DOHH2 (cell line): ENCODE measurements around the gene SLC29A3.

Experiments used
- H3F3A ChIP-seq: fragments of 200-600 bp; sonication (generic), shearing (Covaris generic); 2 replicates; pipeline ENCODE4 v1.6.0; 2016; ENCODE audit warnings: antibody characterized with exemption, mild to moderate bottlenecking; ENCODE audit not compliant: control insufficient read depth, insufficient read depth
- H3K27ac ChIP-seq: fragments of 200-600 bp; sonication (generic); 2 replicates; pipeline ENCODE4 v1.5.1; 2014; ENCODE audit warnings: low read depth, mild to moderate bottlenecking, low read length, moderate library complexity
- H3K27me3 ChIP-seq: fragments of 200-600 bp; sonication (generic); 2 replicates; pipeline ENCODE4 v1.6.1; 2014; ENCODE audit warnings: mild to moderate bottlenecking, low read length, mixed read lengths; ENCODE audit not compliant: control insufficient read depth
- H3K36me3 ChIP-seq: fragments of 200-600 bp; sonication (generic); 2 replicates; pipeline ENCODE4 v1.6.1; 2014; ENCODE audit warnings: mild to moderate bottlenecking, low read length, moderate library complexity, mixed read lengths; ENCODE audit not compliant: control insufficient read depth
- H3K4me1 ChIP-seq: fragments of 200-600 bp; sonication (generic); 2 replicates; pipeline ENCODE4 v1.6.1; 2014; ENCODE audit warnings: mild to moderate bottlenecking, low read length, mixed read lengths; ENCODE audit not compliant: control insufficient read depth
- H3K4me2 ChIP-seq: fragments of 200-600 bp; sonication (generic); 2 replicates; pipeline ENCODE4 v1.6.0; 2014; ENCODE audit warnings: mild to moderate bottlenecking, low read length, moderate library complexity
- H3K4me3 ChIP-seq: fragments of 200-600 bp; sonication (generic); 2 replicates; pipeline ENCODE4 v1.5.1; 2014; ENCODE audit warnings: mild to moderate bottlenecking, low read length, mixed read lengths
- H3K79me2 ChIP-seq: fragments of 200-600 bp; sonication (generic); 2 replicates; pipeline ENCODE4 v1.6.1; 2014; ENCODE audit warnings: mild to moderate bottlenecking, low read length, mixed read lengths; ENCODE audit not compliant: control insufficient read depth
- H3K9me2 ChIP-seq: fragments of 200-600 bp; sonication (generic); replicated peaks from 2 replicates; pipeline ENCODE4 v1.6.1; 2014; ENCODE audit warnings: mild to moderate bottlenecking, low read length, mixed read lengths; ENCODE audit not compliant: control insufficient read depth
- H3K9me3 ChIP-seq: fragments of 200-600 bp; sonication (generic); 2 replicates; pipeline ENCODE4 v1.6.1; 2014; ENCODE audit warnings: antibody characterized with exemption, low read length, mixed read lengths; ENCODE audit not compliant: control insufficient read depth, insufficient read depth
- H4K20me1 ChIP-seq: fragments of 200-600 bp; sonication (generic); 2 replicates; pipeline ENCODE4 v1.6.0; 2014; ENCODE audit warnings: low read depth, mild to moderate bottlenecking, antibody characterized with exemption, low read length, moderate library complexity; ENCODE audit not compliant: control insufficient read depth, insufficient read depth
- EZH2phosphoT487 ChIP-seq: fragments of 200-600 bp; sonication (generic); IDR thresholded peaks from 2 replicates; pipeline ENCODE4 v1.6.1; 2017; ENCODE audit warnings: borderline replicate concordance, mild to moderate bottlenecking, antibody characterized with exemption, low read length, moderate library complexity, mixed read lengths
- TF ChIP-seq, protein P1 (sequence below): fragments of 200-600 bp; sonication (generic); IDR thresholded peaks from one replicate; pipeline ENCODE4 v1.5.1; 2014; ENCODE audit warnings: antibody characterized with exemption, mild to moderate bottlenecking, low read depth, low read length; ENCODE audit not compliant: poor library complexity, severe bottlenecking

Gene SLC29A3

DNA sequence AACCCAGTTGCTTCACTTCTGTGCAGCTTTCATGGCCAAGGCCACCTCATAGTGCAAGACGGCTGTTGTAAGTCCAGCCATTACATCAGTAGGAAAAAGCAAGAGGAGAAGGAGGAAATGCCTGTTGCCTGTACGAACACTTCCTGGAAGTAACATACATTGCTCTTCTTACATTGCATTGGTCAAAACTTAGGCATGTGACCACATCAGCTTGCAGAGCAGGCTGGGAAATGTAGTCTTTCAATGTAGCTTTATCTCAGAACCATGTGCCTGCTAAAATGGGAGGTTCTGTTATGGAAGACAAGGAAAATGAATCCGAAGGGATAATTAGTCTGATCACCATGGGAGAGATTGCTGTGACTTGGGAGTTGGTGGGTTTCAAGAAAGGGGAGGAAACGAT lies 4.3 kb downstream of the SLC29A3 start:
- Histone ChIP-seq H4K20me1 (no peaks in the 10 kb centered on the region), H3F3A (no peaks in the 10 kb centered on the region), H3K9me2 (no peaks in the 10 kb centered on the region), H3K79me2 (no peaks in the 10 kb centered on the region), H3K4me3 (peak overlapping the region; percentile 7; the same call in 1 of the 2 replicates), H3K27me3 (no peaks in the 10 kb centered on the region), H3K36me3 (peaks cover 14% of the 10 kb centered on the region), H3K9me3 (no peaks in the 10 kb centered on the region), H3K4me2 (peak overlapping the region; percentile 18), H3K4me1 (peaks cover 17% of the 10 kb centered on the region), H3K27ac (no peak overlapping the region)
- TF ChIP-seq, protein P1, sequence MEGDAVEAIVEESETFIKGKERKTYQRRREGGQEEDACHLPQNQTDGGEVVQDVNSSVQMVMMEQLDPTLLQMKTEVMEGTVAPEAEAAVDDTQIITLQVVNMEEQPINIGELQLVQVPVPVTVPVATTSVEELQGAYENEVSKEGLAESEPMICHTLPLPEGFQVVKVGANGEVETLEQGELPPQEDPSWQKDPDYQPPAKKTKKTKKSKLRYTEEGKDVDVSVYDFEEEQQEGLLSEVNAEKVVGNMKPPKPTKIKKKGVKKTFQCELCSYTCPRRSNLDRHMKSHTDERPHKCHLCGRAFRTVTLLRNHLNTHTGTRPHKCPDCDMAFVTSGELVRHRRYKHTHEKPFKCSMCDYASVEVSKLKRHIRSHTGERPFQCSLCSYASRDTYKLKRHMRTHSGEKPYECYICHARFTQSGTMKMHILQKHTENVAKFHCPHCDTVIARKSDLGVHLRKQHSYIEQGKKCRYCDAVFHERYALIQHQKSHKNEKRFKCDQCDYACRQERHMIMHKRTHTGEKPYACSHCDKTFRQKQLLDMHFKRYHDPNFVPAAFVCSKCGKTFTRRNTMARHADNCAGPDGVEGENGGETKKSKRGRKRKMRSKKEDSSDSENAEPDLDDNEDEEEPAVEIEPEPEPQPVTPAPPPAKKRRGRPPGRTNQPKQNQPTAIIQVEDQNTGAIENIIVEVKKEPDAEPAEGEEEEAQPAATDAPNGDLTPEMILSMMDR = no peak
- TF ChIP-seq EZH2phosphoT487 = no peak

DNA sequence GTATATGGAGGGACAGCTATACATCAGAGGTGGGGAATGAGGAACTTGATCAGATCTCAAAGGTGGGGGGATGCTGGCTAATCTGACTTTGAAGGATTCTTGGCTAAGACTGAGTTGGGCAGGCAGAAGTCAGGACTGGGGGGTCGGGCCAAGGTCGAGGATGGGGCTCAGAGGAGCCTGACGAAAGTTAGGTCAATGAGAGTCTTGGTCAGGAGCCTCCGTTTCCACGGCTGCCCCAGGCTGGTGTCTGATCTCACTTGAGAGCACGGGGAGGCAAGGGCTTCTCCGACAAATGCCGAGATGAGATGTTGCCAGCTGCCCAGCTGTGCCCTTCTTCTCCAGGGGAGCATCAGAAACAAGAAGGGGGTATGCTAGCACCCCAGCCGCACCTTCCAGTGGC lies 5.7 kb downstream of the SLC29A3 start:
- H3K27me3 ChIP-seq = no peaks in the 10 kb centered on the region
- H3K79me2 ChIP-seq = no peaks in the 10 kb centered on the region
- TF ChIP-seq, protein P1 = no peak
- no peak overlapping the region for H3K4me2 ChIP-seq
- H3K4me3 ChIP-seq = no peak overlapping the region
- H3K9me3 ChIP-seq = no peaks in the 10 kb centered on the region
- H4K20me1 ChIP-seq = no peaks in the 10 kb centered on the region
- no peaks in the 10 kb centered on the region for H3F3A ChIP-seq
- H3K27ac ChIP-seq = no peak overlapping the region
- no peaks in the 10 kb centered on the region for H3K9me2 ChIP-seq
- peaks cover 12% of the 10 kb centered on the region for H3K4me1 ChIP-seq
- H3K36me3 ChIP-seq = peaks cover 14% of the 10 kb centered on the region

DNA sequence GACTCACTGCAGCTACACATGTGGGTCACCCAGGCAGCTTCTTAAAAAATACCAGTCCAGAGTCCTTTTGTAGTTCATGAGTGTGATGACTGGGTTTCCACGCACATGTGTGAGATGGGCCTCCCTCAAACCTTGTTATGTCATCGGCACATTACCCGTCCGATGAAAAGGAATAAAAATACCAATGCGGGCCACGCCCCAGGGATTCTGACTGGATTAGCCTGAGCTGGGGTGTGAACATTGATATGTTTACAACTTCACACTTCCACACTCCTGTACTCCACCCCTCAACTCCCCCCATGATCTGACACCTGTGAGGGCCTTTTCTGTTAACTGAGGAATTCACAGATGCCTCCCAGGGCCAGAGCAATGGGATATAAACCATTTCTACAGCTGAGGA lies 6.2 kb downstream of the SLC29A3 start:
- Histone ChIP-seq H3K4me2 (no peak overlapping the region), H3K27ac (no peak overlapping the region), H3K27me3 (no peaks in the 10 kb centered on the region), H3K79me2 (no peaks in the 10 kb centered on the region), H4K20me1 (no peaks in the 10 kb centered on the region), H3K9me2 (no peaks in the 10 kb centered on the region), H3K9me3 (no peaks in the 10 kb centered on the region), H3K4me1 (peaks cover 8% of the 10 kb centered on the region), H3K4me3 (no peak overlapping the region), H3F3A (no peaks in the 10 kb centered on the region), H3K36me3 (peaks cover 14% of the 10 kb centered on the region)
- TF ChIP-seq EZH2phosphoT487 = no peak
- TF ChIP-seq, protein P1 = no peak

DNA sequence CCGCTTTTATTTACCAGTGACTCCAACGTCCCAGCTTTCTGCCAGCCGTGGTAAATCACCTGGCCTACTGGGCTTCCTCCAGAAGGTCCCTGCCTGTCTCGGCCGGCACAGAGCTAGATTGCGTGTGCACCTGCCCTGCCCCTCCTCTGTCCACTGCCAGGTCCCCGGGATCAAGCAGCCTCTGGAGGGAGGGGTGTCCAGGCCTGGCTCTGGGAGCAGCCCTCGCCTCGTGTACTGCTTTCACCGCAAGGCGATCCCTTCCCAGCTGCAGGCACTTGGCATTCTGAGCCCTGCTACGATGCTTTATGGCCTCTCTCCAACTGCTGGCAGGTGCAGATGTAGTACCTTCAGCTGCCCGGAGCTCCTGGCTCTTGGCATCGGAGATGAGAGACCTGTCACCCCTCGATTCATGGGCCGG lies 7.4 kb downstream of the SLC29A3 start:
- Histone ChIP-seq H3K9me2 (no peaks in the 10 kb centered on the region), H3K79me2 (no peaks in the 10 kb centered on the region), H3K27ac (no peak overlapping the region), H3K27me3 (no peaks in the 10 kb centered on the region), H4K20me1 (no peaks in the 10 kb centered on the region), H3K4me3 (no peak overlapping the region), H3K4me1 (peaks cover 8% of the 10 kb centered on the region), H3F3A (no peaks in the 10 kb centered on the region), H3K9me3 (no peaks in the 10 kb centered on the region), H3K4me2 (no peak overlapping the region), H3K36me3 (peaks cover 14% of the 10 kb centered on the region)
- no peak for TF ChIP-seq EZH2phosphoT487
- TF ChIP-seq, protein P1 = no peak
